Caco-2 (cell line): Measurements from ENCODE around the gene NFATC2. TPM values are rescaled to one million over a fixed set of nuclear protein-coding genes. Genes with fewer than 3 reads are reported as not detected.

Experiments used
- BruUV-seq: library from RNA; stranded (reverse); fragments of 400-500 nt; replicated peaks from 2 replicates; lab custom pipeline; 2021; lab: Mats Ljungman, UMichigan
- CTCF ChIA-PET: fragments of 300-600 bp; sonication (Branson Sonifier 250); formaldehyde crosslinking; loops from one replicate; lab custom pipeline; 2022; ENCODE audit warnings: antibody characterized with exemption; lab: Charles Lee
- POLR2A ChIA-PET: fragments of 300-600 bp; sonication (Branson Sonifier 250); formaldehyde crosslinking; loops from one replicate; lab custom pipeline; 2022; ENCODE audit warnings: antibody characterized with exemption; lab: Charles Lee
- DNase-seq, 2 experiments: peaks; one replicate each; pipeline versions ENCODE4 v3.0.0 to v3.0.0-alpha.2; 2020 to 2022
- H3K27me3 ChIP-seq: replicated peaks from 2 replicates; pipeline ENCODE4 v1.6.0; 2011; ENCODE audit warnings: low read length; ENCODE audit not compliant: control insufficient read depth, insufficient read depth
- H3K36me3 ChIP-seq: 2 replicates; pipeline ENCODE4 v1.5.1; 2011; ENCODE audit warnings: low read length; ENCODE audit not compliant: control insufficient read depth, insufficient read depth
- H3K4me1 ChIP-seq: fragments of 250-450 bp; sonication (Bioruptor Pico); 2 replicates; pipeline ENCODE4 v1.5.1; 2020; ENCODE audit warnings: mild to moderate bottlenecking
- H3K4me3 ChIP-seq: 2 replicates; pipeline ENCODE4 v1.5.1; 2011; ENCODE audit warnings: low read depth, mild to moderate bottlenecking, control low read depth, low read length
- H3K9me3 ChIP-seq: fragments of 250-450 bp; sonication (Bioruptor Pico); 2 replicates; pipeline ENCODE4 v1.5.1; 2020; ENCODE audit warnings: mild to moderate bottlenecking, moderate library complexity
- H3K27ac Mint-ChIP-seq: one replicate; pipeline ENCODE4 v1.8.0; 2022; ENCODE audit warnings: mixed read lengths; ENCODE audit not compliant: unreplicated experiment
- H3K27me3 Mint-ChIP-seq: one replicate; pipeline ENCODE4 v1.8.0; 2022; ENCODE audit warnings: mixed read lengths; ENCODE audit not compliant: insufficient read depth, unreplicated experiment
- H3K36me3 Mint-ChIP-seq: one replicate; pipeline ENCODE4 v1.8.0; 2022; ENCODE audit warnings: mild to moderate bottlenecking, mixed read lengths; ENCODE audit not compliant: insufficient read depth, unreplicated experiment
- H3K4me1 Mint-ChIP-seq: one replicate; pipeline ENCODE4 v1.8.0; 2022; ENCODE audit warnings: low read depth, mixed read lengths; ENCODE audit not compliant: unreplicated experiment
- H3K4me3 Mint-ChIP-seq: one replicate; pipeline ENCODE4 v1.8.0; 2022; ENCODE audit warnings: mild to moderate bottlenecking, moderate library complexity, mixed read lengths; ENCODE audit not compliant: unreplicated experiment
- H3K9me3 Mint-ChIP-seq: one replicate; pipeline ENCODE4 v1.8.0; 2022; ENCODE audit warnings: mixed read lengths; ENCODE audit not compliant: unreplicated experiment
- intact Hi-C: fragments of 100-400 bp; cut with micrococcal nuclease; formaldehyde crosslinking; loops from one replicate; pipeline ENCODE4 v1.10.0; 2022; ENCODE audit not compliant: unreplicated experiment
- total RNA-seq: library from RNA; stranded (reverse); gene quantifications from 2 replicates; pipeline ENCODE4 v1.2.3, GENCODE V29; 2022
- TF ChIP-seq, protein P1 (sequence below), 2 experiments: fragments of 200-600 bp in 1 of 2; IDR thresholded peaks; 1 replicate in 1 of 2; 2 replicates in 1 of 2; pipeline versions ENCODE4 v1.5.1 to v1.8.0; 2011 to 2022; ENCODE audit warnings: antibody characterized with exemption in 1 of 2, control low read depth in 1 of 2, inconsistent platforms in 1 of 2, low read depth in 1 of 2, low read length in 1 of 2, mild to moderate bottlenecking in 1 of 2, moderate library complexity in 1 of 2; ENCODE audit not compliant: insufficient read depth in 1 of 2, severe bottlenecking in 1 of 2, unreplicated experiment in 1 of 2

Gene NFATC2
- total RNA-seq, 1 experiment from 2014 or later = 20.8 TPM

DNA sequence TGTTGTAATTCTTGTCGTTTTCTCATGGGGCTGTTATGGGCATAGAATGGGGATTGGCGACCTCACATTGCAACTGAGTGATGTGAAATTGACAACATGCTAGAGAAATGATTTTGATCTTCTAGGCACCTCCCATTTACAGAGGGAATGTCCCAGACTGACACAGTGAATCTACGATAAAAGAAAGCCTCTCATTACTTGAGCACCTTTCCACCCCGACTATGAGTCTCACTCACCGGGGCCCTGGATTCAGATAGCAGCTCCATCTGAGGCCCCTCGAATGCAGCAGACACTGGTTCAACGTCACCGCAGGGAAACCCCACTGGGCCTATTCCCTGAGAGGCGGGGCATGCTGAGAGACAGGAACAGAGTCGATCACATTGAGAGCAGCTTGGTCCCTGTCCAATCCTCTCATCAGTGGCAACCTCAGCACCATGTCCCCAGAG is 49.1 kb downstream of the NFATC2 start:
- ChIA-PET CTCF (interaction anchor here (0.6 kb wide), 1 partner anchor 14 kb away, joined by 3 read pairs; no protein-coding TSS in a partner anchor), POLR2A (no interaction called here)
- Histone ChIP-seq H3K9me3 (no peaks in the 10 kb centered on the region), H3K4me1 (peaks cover 14% of the 10 kb centered on the region), H3K27me3 (no peaks in the 10 kb centered on the region), H3K36me3 (no peaks in the 10 kb centered on the region), H3K4me3 (no peak overlapping the region)
- intact Hi-C loops = no loop called here
- DNase-seq = no peak
- Mint-ChIP-seq H3K27ac (no peak overlapping the region), H3K36me3 (peaks cover 4% of the 10 kb centered on the region), H3K27me3 (no peaks in the 10 kb centered on the region), H3K9me3 (no peaks in the 10 kb centered on the region), H3K4me1 (peaks cover 19% of the 10 kb centered on the region), H3K4me3 (no peak overlapping the region)
- TF ChIP-seq, protein P1, sequence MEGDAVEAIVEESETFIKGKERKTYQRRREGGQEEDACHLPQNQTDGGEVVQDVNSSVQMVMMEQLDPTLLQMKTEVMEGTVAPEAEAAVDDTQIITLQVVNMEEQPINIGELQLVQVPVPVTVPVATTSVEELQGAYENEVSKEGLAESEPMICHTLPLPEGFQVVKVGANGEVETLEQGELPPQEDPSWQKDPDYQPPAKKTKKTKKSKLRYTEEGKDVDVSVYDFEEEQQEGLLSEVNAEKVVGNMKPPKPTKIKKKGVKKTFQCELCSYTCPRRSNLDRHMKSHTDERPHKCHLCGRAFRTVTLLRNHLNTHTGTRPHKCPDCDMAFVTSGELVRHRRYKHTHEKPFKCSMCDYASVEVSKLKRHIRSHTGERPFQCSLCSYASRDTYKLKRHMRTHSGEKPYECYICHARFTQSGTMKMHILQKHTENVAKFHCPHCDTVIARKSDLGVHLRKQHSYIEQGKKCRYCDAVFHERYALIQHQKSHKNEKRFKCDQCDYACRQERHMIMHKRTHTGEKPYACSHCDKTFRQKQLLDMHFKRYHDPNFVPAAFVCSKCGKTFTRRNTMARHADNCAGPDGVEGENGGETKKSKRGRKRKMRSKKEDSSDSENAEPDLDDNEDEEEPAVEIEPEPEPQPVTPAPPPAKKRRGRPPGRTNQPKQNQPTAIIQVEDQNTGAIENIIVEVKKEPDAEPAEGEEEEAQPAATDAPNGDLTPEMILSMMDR (IDR thresholded peaks at IDR 0.05; ENCODE audit: insufficient read depth in 1 of 2, low read depth in 1 of 2, low read length in 1 of 2, severe bottlenecking in 1 of 2, unreplicated experiment in 1 of 2) = no peak
- BruUV-seq = no TSS peak

DNA sequence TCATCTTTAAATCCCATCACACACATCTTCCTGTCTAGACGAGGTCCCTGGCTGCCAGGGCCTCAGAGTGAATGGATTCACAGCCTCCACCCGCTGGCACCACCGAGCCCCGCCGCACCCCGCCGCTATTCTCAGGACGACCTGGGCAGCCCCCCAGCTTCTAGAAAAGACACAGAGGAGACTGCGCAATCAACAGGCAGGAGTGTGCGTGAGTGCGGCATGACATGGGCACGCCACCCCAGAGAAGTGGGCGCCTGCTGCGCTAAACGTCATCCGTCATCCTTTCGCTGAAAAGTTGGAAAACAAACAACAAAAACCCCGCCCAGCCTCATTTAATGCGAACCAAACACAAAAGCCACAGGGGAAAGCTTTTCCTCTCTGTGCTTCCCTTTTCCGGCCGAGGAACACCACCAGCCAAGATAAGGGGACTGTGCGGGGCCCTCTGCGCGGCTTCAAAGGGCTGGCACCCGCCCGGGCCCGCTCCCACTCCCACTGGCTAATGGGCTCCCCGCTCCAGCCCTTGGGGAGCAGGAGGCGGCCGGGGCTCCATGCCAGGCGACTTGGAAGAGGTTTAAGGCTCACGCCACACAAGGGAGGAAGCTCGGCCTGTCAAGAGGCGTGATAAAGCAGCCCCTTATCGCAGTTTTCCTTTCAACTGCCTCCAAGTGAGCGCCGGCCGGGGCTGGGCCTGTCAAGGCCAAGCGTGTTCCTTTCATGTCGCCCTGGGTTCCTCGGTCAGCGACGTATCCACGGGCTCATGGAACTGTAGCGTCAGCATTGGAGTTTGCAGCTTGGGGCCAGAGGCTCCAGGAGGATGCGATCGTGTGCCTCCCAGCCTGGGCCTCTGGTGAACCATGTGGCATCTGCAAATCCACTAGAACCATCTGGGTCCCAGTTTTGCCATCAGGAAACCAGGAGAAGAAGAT is 50.1 kb downstream of the NFATC2 start:
- no peaks in the 10 kb centered on the region for H3K27me3 Mint-ChIP-seq

DNA sequence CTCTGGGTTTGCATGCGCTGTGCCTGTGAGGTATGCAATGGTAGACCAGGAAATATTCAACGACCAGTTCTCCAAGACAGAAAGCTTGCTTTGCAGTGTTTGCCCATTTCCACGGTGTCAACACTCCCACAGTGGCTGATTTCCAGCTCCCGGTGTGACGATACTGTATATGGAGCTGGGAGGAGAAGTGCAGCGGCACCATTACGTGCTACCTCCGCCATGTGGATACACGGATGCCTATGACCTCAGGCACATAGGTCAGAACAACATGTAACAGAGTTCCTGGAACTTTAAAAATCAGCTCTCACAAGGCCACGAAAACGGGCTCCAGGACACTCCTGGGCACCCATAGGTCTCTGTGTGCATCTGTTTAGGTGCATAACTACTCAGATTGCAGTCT is 51.1 kb downstream of the NFATC2 start:
- H3K9me3 Mint-ChIP-seq = no peaks in the 10 kb centered on the region
- no peak overlapping the region for H3K27ac Mint-ChIP-seq
- Histone ChIP-seq H3K4me1 (peaks cover 6% of the 10 kb centered on the region), H3K36me3 (no peaks in the 10 kb centered on the region), H3K4me3 (no peak overlapping the region), H3K9me3 (no peaks in the 10 kb centered on the region), H3K27me3 (no peaks in the 10 kb centered on the region)
- no peak overlapping the region for H3K4me3 Mint-ChIP-seq
- BruUV-seq = no TSS peak
- H3K4me1 Mint-ChIP-seq = peaks cover 8% of the 10 kb centered on the region
- H3K36me3 Mint-ChIP-seq = peaks cover 5% of the 10 kb centered on the region
- ChIA-PET POLR2A (no interaction called here), CTCF (no interaction called here)
- TF ChIP-seq, protein P1 (IDR thresholded peaks at IDR 0.05; ENCODE audit: insufficient read depth in 1 of 2, low read depth in 1 of 2, low read length in 1 of 2, severe bottlenecking in 1 of 2, unreplicated experiment in 1 of 2) = no peak
- no peaks in the 10 kb centered on the region for H3K27me3 Mint-ChIP-seq
- intact Hi-C loops = no loop called here
- no peak for DNase-seq

More for the DNA sequence above, 50.1 kb downstream of the NFATC2 start:
- CTCF ChIA-PET = no interaction called here
- POLR2A ChIA-PET = no interaction called here
- no peak overlapping the region for H3K4me3 ChIP-seq
- H3K27me3 ChIP-seq = no peaks in the 10 kb centered on the region
- intact Hi-C loops = no loop called here
- H3K36me3 ChIP-seq = no peaks in the 10 kb centered on the region
- peaks cover 4% of the 10 kb centered on the region for H3K36me3 Mint-ChIP-seq
- no peaks in the 10 kb centered on the region for H3K9me3 Mint-ChIP-seq
- H3K4me1 Mint-ChIP-seq = peaks cover 18% of the 10 kb centered on the region
- no peaks in the 10 kb centered on the region for H3K9me3 ChIP-seq
- peaks cover 14% of the 10 kb centered on the region for H3K4me1 ChIP-seq
- H3K27ac Mint-ChIP-seq = no peak overlapping the region
- no TSS peak for BruUV-seq
- no peak for DNase-seq
- H3K4me3 Mint-ChIP-seq = no peak overlapping the region
- TF ChIP-seq, protein P1 (IDR thresholded peaks at IDR 0.05; ENCODE audit: insufficient read depth in 1 of 2, low read depth in 1 of 2, low read length in 1 of 2, severe bottlenecking in 1 of 2, unreplicated experiment in 1 of 2) = no peak
